H9 (cell line): Measurements from ENCODE around the gene MED8. TPM values are rescaled to one million over a fixed set of nuclear protein-coding genes. Genes with fewer than 3 reads are reported as not detected.

Experiments
- DNase-seq: peaks from one replicate; pipeline ENCODE4 v3.0.0-alpha.2; 2017
- H2AFZ ChIP-seq: one replicate; pipeline ENCODE4 v1.6.1; 2013; ENCODE audit warnings: mild to moderate bottlenecking, low read length, control low read depth, moderate library complexity
- H2AK5ac ChIP-seq: 2 replicates; pipeline ENCODE4 v1.6.1; 2013; ENCODE audit warnings: low read length, control low read depth, mixed read lengths; ENCODE audit not compliant: insufficient read length
- H2BK120ac ChIP-seq: one replicate; pipeline ENCODE4 v1.6.1; 2013; ENCODE audit warnings: low read depth, mild to moderate bottlenecking, low read length, control low read depth, inconsistent platforms; ENCODE audit not compliant: poor library complexity, severe bottlenecking
- H2BK12ac ChIP-seq: 2 replicates; pipeline ENCODE4 v1.6.1; 2013; ENCODE audit warnings: low read length, control low read depth, mixed read lengths, low read depth; ENCODE audit not compliant: insufficient read length
- H2BK15ac ChIP-seq: 2 replicates; pipeline ENCODE4 v1.6.1; 2013; ENCODE audit warnings: low read depth, low read length, control low read depth
- H2BK20ac ChIP-seq: one replicate; pipeline ENCODE4 v1.6.1; 2013; ENCODE audit warnings: low read depth, mild to moderate bottlenecking, low read length, control low read depth, inconsistent platforms; ENCODE audit not compliant: poor library complexity, severe bottlenecking
- H2BK5ac ChIP-seq: 2 replicates; pipeline ENCODE4 v1.6.1; 2013; ENCODE audit warnings: low read length, control low read depth, mixed read lengths; ENCODE audit not compliant: insufficient read length
- H3K14ac ChIP-seq: 2 replicates; pipeline ENCODE4 v1.6.1; 2013; ENCODE audit warnings: low read length, control low read depth; ENCODE audit not compliant: insufficient read depth
- H3K18ac ChIP-seq: 2 replicates; pipeline ENCODE4 v1.6.1; 2013; ENCODE audit warnings: low read depth, mild to moderate bottlenecking, mixed read lengths, low read length, control low read depth; ENCODE audit not compliant: insufficient read length
- H3K23ac ChIP-seq: 2 replicates; pipeline ENCODE4 v1.6.1; 2013; ENCODE audit warnings: low read length, control low read depth, mixed read lengths, low read depth; ENCODE audit not compliant: insufficient read length
- H3K23me2 ChIP-seq: 2 replicates; pipeline ENCODE4 v1.6.1; 2013; ENCODE audit warnings: low read depth, mild to moderate bottlenecking, mixed read lengths, low read length, control low read depth; ENCODE audit not compliant: insufficient read length, poor library complexity, severe bottlenecking
- H3K27ac ChIP-seq: 2 replicates; pipeline ENCODE4 v1.5.1; 2013; ENCODE audit warnings: low read length, control low read depth, mixed read lengths, low read depth; ENCODE audit not compliant: insufficient read length
- H3K27me3 ChIP-seq: 2 replicates; pipeline ENCODE4 v1.6.1; 2013; ENCODE audit warnings: low read length, control low read depth, inconsistent platforms; ENCODE audit not compliant: insufficient read depth
- H3K4ac ChIP-seq: 2 replicates; pipeline ENCODE4 v1.6.1; 2013; ENCODE audit warnings: low read depth, mild to moderate bottlenecking, control low read depth, inconsistent platforms, low read length, moderate library complexity
- H3K4me1 ChIP-seq: 2 replicates; pipeline ENCODE4 v1.6.1; 2013; ENCODE audit warnings: low read length, control low read depth, inconsistent platforms; ENCODE audit not compliant: insufficient read depth
- H3K4me2 ChIP-seq: 2 replicates; pipeline ENCODE4 v1.6.1; 2013; ENCODE audit warnings: low read length, control low read depth, mixed read lengths; ENCODE audit not compliant: insufficient read length, insufficient read depth
- H3K56ac ChIP-seq: 2 replicates; pipeline ENCODE4 v1.6.1; 2013; ENCODE audit warnings: low read depth, mild to moderate bottlenecking, mixed read lengths, low read length, control low read depth; ENCODE audit not compliant: insufficient read length
- H3K79me1 ChIP-seq: 2 replicates; pipeline ENCODE4 v1.6.1; 2013; ENCODE audit warnings: low read depth, mild to moderate bottlenecking, moderate library complexity, low read length, control low read depth, inconsistent platforms; ENCODE audit not compliant: insufficient read depth, poor library complexity, severe bottlenecking
- H3K79me2 ChIP-seq: 2 replicates; pipeline ENCODE4 v1.6.1; 2013; ENCODE audit warnings: low read length, control low read depth, inconsistent platforms; ENCODE audit not compliant: insufficient read depth
- H3K9ac ChIP-seq: 2 replicates; pipeline ENCODE4 v1.6.1; 2013; ENCODE audit warnings: low read length, control low read depth, mixed read lengths; ENCODE audit not compliant: insufficient read length; ENCODE audit errors: extremely low read depth
- H3K9me3 ChIP-seq: one replicate; pipeline ENCODE4 v1.6.1; 2013; ENCODE audit warnings: low read depth, low read length, inconsistent platforms; ENCODE audit not compliant: control insufficient read depth
- H3T11ph ChIP-seq: one replicate; pipeline ENCODE4 v1.6.1; 2013; ENCODE audit warnings: mild to moderate bottlenecking, low read length, control low read depth, inconsistent platforms
- H4K20me1 ChIP-seq: one replicate; pipeline ENCODE4 v1.6.1; 2013; ENCODE audit not compliant: control insufficient read depth, insufficient read length, insufficient read depth
- H4K5ac ChIP-seq: 2 replicates; pipeline ENCODE4 v1.6.1; 2013; ENCODE audit warnings: low read depth, mild to moderate bottlenecking, mixed read lengths, low read length, control low read depth; ENCODE audit not compliant: insufficient read length
- H4K8ac ChIP-seq: replicated peaks from 2 replicates; pipeline ENCODE4 v1.6.1; 2013; ENCODE audit warnings: low read length, control low read depth, mixed read lengths, low read depth; ENCODE audit not compliant: insufficient read length
- H4K91ac ChIP-seq: 2 replicates; pipeline ENCODE4 v1.6.1; 2013; ENCODE audit warnings: low read depth, mild to moderate bottlenecking, moderate library complexity, mixed read lengths, low read length, control low read depth; ENCODE audit not compliant: insufficient read length
- H3K27ac Mint-ChIP-seq, 3 experiments: 2 replicates in 2 of 3; 3 replicates in 1 of 3; pipeline ENCODE4 v1.8.0; 2020 to 2021; ENCODE audit warnings: mixed read lengths in 3 of 3, mild to moderate bottlenecking in 1 of 3, moderate library complexity in 1 of 3
- H3K27me3 Mint-ChIP-seq: 2 replicates; pipeline ENCODE4 v1.8.0; 2021; ENCODE audit warnings: low read depth, mild to moderate bottlenecking, moderate library complexity, mixed read lengths
- H3K36me3 Mint-ChIP-seq, 3 experiments: 2 replicates in 2 of 3; 3 replicates in 1 of 3; pipeline ENCODE4 v1.8.0; 2020 to 2021; ENCODE audit warnings: low read depth in 3 of 3, mixed read lengths in 3 of 3; ENCODE audit not compliant: insufficient read depth in 1 of 3
- H3K4me1 Mint-ChIP-seq, 2 experiments: 2 replicates each; pipeline ENCODE4 v1.8.0; 2020; ENCODE audit warnings: mixed read lengths in 2 of 2
- H3K4me3 Mint-ChIP-seq, 2 experiments: 2 replicates in 1 of 2; 3 replicates in 1 of 2; pipeline ENCODE4 v1.8.0; 2020 to 2021; ENCODE audit warnings: mild to moderate bottlenecking in 2 of 2, mixed read lengths in 2 of 2, moderate library complexity in 1 of 2
- H3K9me3 Mint-ChIP-seq, 2 experiments: 2 replicates in 1 of 2; 3 replicates in 1 of 2; pipeline ENCODE4 v1.8.0; 2020; ENCODE audit warnings: mild to moderate bottlenecking in 2 of 2, mixed read lengths in 2 of 2, moderate library complexity in 1 of 2
- CTCF ChIP-seq: fragments of 200-600 bp; sonication (generic); conservative IDR thresholded peaks from 3 replicates; pipeline ENCODE4 v1.8.0; 2021; ENCODE audit warnings: antibody characterized with exemption, mild to moderate bottlenecking
- WGBS: extraction: QIAGEN DNeasy Blood & Tissue Kit; methylation state at CpG from one replicate; pipeline ENCODE4 v1.1.7; 2013; ENCODE audit warnings: missing lambda C conversion rate, low lambda C conversion rate, mixed read lengths; ENCODE audit not compliant: insufficient read length; ENCODE audit errors: extremely low coverage; 5-methylcytosine and 5-hydroxymethylcytosine counted together
- total RNA-seq: library from RNA; stranded (reverse); gene quantifications from 2 replicates; pipeline ENCODE4 v1.2.1, GENCODE V29; 2021

Gene MED8
- total RNA-seq, 1 experiment from 2014 or later = 23.0 TPM

- no peak overlapping the region for H2BK12ac ChIP-seq
- no peaks in the 10 kb centered on the region for H3K9me3 ChIP-seq
- H3K4me3 Mint-ChIP-seq = peak overlapping the region; percentile 91 to 92
- no peak overlapping the region for H2BK5ac ChIP-seq
- H3K23ac ChIP-seq = no peak overlapping the region
- H2BK20ac ChIP-seq = no peak overlapping the region
- H3K9ac ChIP-seq = peak overlapping the region; percentile 82
- peaks cover 5% of the 10 kb centered on the region for H3K23me2 ChIP-seq
- no peak overlapping the region for H2BK15ac ChIP-seq
- peak overlapping the region; percentile 95 for H3K4me2 ChIP-seq
- no peak for TF ChIP-seq CTCF
- no CpG with 5 or more reads among the region's 11 CpGs for WGBS
- H4K20me1 ChIP-seq = no peaks in the 10 kb centered on the region
- peak overlapping the region; percentile 68 to 91 (median 78) for H3K27ac Mint-ChIP-seq
- H2AK5ac ChIP-seq = no peak overlapping the region
- H2AFZ ChIP-seq = no peak overlapping the region
- no peak overlapping the region for H3K4ac ChIP-seq
- H3K27me3 Mint-ChIP-seq = no peaks in the 10 kb centered on the region
- no peak overlapping the region for H3K18ac ChIP-seq
- H3K79me2 ChIP-seq = peaks cover 15% of the 10 kb centered on the region; the same call in 1 of the 2 replicates
- H3K14ac ChIP-seq = no peak overlapping the region
- H3K9me3 Mint-ChIP-seq = no peaks in the 10 kb centered on the region; a peak in 2 of 5 replicates
- H3K79me1 ChIP-seq = peaks cover 14% of the 10 kb centered on the region
- H4K91ac ChIP-seq = no peak overlapping the region
- H2BK120ac ChIP-seq = no peak overlapping the region
- no peak overlapping the region for H3K56ac ChIP-seq
- H3K4me1 ChIP-seq = peaks cover 6% of the 10 kb centered on the region; the same call in 1 of the 2 replicates
- H3K36me3 Mint-ChIP-seq = peaks cover 45 to 60% (median 52%) of the 10 kb centered on the region in 3 experiments
- no peak overlapping the region for H4K8ac ChIP-seq
- H3K27ac ChIP-seq = no peak overlapping the region
- no peak overlapping the region for H4K5ac ChIP-seq
- H3T11ph ChIP-seq = no peak overlapping the region
- H3K4me1 Mint-ChIP-seq = peaks cover 29 to 36% of the 10 kb centered on the region in 2 experiments
- no peak for DNase-seq
- no peaks in the 10 kb centered on the region for H3K27me3 ChIP-seq
Observed at GRCh38 chr1:43359696-43360095, 29.9 kb downstream of the MED8 start.
